ENCODE measurements around the gene DKC1.

Gene DKC1

DNA sequence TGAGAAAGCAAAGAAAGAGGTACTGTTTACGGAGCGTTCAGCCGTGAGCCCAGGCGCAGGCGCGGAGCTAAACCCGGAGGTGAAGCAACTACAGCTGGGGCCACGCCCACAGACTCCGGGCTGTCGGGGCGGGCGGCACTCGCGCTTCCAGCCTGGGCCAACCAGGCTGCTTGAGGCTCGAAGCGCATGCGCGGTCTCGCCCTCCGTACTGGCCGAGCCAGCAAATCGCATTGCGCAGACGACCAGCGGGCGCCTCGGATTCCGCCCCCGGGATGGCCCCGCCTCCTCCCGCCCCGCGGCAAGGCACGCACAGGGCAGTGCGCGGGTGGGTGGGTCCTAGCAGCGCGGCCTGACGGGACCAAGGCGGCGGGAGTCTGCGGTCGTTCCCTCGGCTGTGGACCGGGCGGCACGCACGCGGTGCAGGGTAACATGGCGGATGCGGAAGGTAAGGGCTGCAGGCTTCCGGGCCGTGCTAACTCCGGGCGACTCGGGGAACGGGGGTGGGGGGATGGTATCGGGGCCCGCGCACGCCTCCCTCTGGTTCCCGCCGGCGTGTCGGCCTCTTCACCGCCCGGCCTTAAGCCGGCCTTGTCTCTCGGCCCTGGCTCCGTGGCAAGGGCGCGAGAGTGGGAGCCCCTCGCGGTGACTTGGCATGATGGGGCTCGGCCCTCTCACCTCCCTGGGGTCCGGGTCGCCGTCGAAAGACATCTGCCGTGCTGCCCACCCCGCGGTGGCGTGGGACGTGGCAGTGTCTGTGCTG, at the start of gene DKC1:
DKC1 (plus strand) TSS at position 328 of the 760 bp plus-strand sequence; CDS start at position 430, 102 bp downstream.
- DNase-seq (ENCODE audit: low spot score) (peak; percentile 93), FAIRE-seq (peak; percentile 84)

- peak; percentile 29 for DNase-seq (ENCODE audit: low spot score)
Observed at GRCh38 chrX:154714925-154715324, 47.7 kb upstream of the DKC1 start.

DNA sequence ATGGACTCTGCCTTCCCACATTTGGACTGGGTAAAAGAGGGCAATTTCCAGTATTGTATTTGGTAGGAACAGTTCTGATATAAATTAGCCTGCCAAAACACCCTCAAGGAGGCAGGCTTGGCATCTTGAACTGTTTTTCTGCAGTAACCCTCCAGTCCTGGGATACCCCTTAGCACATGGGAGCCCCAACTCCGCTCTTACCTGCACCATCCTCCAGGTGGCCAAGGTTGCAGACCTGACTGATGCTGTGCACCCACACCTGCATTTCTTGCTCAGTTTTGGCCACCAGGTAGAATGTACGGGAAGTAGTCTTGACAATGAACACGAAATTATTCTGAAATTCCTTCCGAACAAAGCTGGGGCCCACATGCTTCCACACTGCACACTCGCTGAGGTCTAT, 46.8 kb upstream of the DKC1 start:
- FAIRE-seq, result no peak
- DNase-seq (ENCODE audit: low spot score), result no peak

More at GRCh38 chrX:154714925-154715324, 47.7 kb upstream of the DKC1 start:
- FAIRE-seq, result peak; percentile 58

DNA sequence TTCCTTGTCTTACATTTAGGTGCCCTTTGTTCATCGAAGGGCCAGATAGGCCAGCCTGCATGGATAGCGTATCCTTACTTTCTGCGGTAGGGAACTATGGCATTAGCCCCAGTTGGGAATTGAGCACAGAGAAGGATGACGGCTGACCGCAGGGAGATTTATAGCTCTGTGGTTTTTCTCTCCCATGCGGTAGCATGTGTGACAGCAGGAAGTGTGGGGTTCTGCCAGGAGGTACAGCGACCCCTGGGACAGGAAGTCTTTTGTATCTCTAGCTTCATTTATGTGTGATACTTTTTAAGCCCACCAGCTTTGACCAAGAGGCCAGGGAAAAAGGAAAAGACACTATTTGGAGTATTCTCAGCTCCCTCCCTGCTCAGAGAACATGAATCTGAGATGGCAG, 44.8 kb upstream of the DKC1 start:
- peak; percentile 79 for DNase-seq (ENCODE audit: low spot score)

DNA sequence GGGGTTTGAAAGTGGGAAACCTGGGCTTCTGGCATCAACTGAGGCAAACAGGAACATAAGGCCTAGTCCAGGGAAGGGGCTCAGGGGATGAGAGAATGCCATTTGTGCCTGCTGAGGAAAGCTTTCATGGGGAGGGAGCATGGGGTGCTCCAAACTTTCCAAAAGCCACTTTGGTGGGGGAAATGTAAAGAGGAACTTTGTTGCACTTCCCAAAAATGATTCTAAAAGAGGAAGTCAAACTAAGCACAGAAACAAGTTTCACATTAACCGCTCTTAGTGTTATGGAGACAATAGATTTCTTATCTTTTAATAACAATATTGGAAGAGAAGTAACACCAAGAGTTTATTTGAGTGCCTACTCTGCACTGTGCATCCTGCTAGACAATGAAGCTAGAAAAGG, 44.0 kb upstream of the DKC1 start:
- FAIRE-seq, result no peak

More for the DNA sequence above, 44.8 kb upstream of the DKC1 start:
- FAIRE-seq, result peak; percentile 82

GRCh38 chrX:154719132-154719675, 43.5 kb upstream of the DKC1 start:
- DNase-seq (ENCODE audit: low spot score) (peak; percentile 65), FAIRE-seq (peak; percentile 52)

More for the DNA sequence above, 44.0 kb upstream of the DKC1 start:
- DNase-seq (ENCODE audit: low spot score), result no peak

- FAIRE-seq (no peak), DNase-seq (ENCODE audit: low spot score) (no peak)
Observed at GRCh38 chrX:154720067-154720466, 42.6 kb upstream of the DKC1 start.

- no peak for DNase-seq (ENCODE audit: low spot score)
- no peak for FAIRE-seq
Observed at GRCh38 chrX:154721155-154721554, 41.5 kb upstream of the DKC1 start.

DNA sequence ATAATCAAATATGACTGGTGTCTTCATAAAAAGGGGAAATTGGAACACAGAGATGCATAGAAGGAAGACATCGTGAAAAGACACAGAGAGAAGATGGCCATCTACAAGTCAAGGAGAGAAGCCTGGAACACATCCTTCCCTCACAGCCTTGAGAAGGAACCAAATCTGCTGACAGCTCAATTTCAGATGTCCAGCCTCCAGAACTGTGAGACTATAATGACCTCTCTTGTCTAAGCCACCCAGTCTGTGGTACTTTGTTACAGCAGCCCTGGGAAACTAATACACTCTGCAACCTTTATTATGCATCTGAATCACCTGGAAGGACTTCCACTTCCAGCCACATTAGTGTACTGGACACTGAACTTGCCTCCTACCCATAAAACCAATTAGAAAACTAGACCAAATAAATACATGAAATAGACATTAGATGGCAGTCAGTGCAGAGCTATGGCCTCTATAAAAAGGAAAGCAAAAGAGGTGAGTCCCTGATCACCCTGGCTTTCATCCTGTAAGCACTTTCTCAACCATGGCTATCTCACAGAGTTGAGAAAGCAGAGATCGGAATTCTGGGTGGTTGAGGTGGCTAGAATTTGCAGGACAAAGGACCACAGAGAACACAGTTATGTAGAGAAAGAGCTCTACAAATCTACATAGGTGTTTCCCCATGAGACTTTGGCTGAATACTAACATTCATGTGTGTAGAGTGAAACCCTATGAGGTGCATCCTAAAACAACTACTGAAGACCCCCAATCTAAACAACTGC, 37.5 kb upstream of the DKC1 start:
- DNase-seq (ENCODE audit: low spot score) (no peak), FAIRE-seq (no peak)

- FAIRE-seq, result no peak
- DNase-seq (ENCODE audit: low spot score), result no peak
Observed at GRCh38 chrX:154727418-154727817, 35.2 kb upstream of the DKC1 start.

GRCh38 chrX:154727871-154728270, 34.8 kb upstream of the DKC1 start:
- FAIRE-seq (no peak), DNase-seq (ENCODE audit: low spot score) (peak; percentile 17)

- DNase-seq (ENCODE audit: low spot score) (no peak), FAIRE-seq (no peak)
Observed at GRCh38 chrX:154728431-154729190, 34.1 kb upstream of the DKC1 start.

DNA sequence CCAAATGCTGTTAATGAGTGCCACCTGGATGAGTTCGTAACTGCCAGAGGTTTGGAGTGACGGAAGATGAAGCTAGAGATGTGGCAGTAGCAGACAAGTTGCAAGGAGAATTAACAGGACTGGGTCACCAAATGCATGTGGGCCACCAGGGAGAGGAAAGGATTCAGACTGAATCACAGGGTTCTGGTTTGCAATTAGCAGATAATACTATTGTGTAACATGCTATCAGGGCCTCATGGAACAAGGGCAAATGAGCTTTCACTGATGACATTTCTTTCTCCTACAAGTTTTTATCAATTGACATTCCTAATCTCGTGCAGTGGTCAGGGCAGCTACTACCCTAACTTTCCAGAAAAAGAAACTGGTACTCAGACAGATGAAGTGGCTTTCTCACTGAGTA, 33.2 kb upstream of the DKC1 start:
- DNase-seq (ENCODE audit: low spot score) (no peak), FAIRE-seq (no peak)

GRCh38 chrX:154730253-154730891, 32.3 kb upstream of the DKC1 start:
- no peak for DNase-seq (ENCODE audit: low spot score)
- no peak for FAIRE-seq

- no peak for FAIRE-seq
- DNase-seq (ENCODE audit: low spot score), result no peak
Observed at GRCh38 chrX:154731184-154731583, 31.5 kb upstream of the DKC1 start.

DNA sequence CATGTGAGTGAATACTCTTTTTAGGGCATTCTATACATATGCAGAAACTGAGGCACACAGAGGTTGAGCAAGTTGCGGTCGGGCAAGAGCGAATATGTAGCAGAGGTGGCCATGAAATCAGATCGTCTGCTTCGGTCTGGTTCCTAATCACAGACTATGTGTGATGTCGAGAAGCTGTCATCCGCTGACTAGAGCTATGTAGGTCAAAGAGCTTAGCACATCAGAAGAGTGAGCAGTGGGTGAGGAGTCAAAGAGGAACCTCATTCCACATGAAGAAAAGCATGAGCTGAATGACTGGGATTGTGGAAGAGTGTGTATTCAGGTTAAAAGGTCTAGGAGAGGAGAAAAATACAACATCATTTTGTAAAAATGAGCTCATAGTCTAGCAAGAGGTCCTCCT, 30.8 kb upstream of the DKC1 start:
- FAIRE-seq (no peak), DNase-seq (ENCODE audit: low spot score) (no peak)

- no peak for FAIRE-seq
- peak; percentile 40 for DNase-seq (ENCODE audit: low spot score)
Observed at GRCh38 chrX:154732421-154733065, 30.1 kb upstream of the DKC1 start.

DNA sequence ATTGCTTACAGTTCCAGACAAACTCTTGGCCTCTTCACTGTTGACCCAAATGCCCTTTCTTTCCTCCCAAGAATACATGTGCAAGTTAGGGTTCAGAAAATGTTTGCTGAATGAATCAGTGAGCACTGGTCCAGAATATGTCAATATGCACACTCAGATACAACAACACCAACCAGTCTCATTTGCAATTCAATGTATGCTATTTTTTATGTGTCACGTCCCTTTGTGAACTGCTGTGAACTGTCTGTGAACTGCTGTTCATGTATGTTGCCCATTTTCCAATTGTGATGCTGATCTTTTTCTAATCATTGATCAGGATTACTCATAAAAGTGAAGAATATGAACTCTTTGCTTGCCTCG, 29.6 kb upstream of the DKC1 start:
- DNase-seq (ENCODE audit: low spot score) (no peak), FAIRE-seq (no peak)

GRCh38 chrX:154734061-154734781, 28.4 kb upstream of the DKC1 start:
- DNase-seq (ENCODE audit: low spot score) (no peak), FAIRE-seq (no peak)

Measured in RCC 7860 (cell line).